ENCODE results near the gene TMEM74B. TPM values are rescaled to one million over a fixed set of nuclear protein-coding genes. Genes with fewer than 3 reads are reported as not detected.

TMEM74B gene
- total RNA-seq, 2 donors from 2014 or later, result 1.4 to 2.0 TPM

DNA sequence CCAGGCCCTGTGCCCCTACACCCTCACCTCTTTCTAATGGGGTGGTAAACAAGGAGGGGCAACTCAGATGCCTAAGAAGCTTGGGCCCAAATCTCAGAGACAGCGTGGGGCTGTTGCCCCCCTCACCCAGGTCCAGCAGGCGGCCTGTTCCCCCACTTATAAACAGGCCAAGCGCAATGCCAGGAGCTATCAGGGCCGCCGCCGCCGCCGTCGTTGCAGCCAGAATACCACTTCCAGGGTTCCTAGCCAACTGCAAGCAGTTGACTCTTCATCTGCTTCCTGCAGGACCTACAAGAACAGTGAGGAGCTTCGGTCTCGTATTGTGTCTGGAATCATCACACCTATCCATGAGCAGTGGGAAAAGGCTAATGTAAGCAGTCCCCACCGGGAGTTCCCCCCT is 49.9 kb downstream of the TMEM74B start:
- no peak overlapping the region for H3K4me3 ChIP-seq
- no peaks in the 10 kb centered on the region for H3K4me1 ChIP-seq
- DNase-seq, result no peak
- intact Hi-C loops (cut with DNase I), result no loop called here
- TF ChIP-seq, protein P1, sequence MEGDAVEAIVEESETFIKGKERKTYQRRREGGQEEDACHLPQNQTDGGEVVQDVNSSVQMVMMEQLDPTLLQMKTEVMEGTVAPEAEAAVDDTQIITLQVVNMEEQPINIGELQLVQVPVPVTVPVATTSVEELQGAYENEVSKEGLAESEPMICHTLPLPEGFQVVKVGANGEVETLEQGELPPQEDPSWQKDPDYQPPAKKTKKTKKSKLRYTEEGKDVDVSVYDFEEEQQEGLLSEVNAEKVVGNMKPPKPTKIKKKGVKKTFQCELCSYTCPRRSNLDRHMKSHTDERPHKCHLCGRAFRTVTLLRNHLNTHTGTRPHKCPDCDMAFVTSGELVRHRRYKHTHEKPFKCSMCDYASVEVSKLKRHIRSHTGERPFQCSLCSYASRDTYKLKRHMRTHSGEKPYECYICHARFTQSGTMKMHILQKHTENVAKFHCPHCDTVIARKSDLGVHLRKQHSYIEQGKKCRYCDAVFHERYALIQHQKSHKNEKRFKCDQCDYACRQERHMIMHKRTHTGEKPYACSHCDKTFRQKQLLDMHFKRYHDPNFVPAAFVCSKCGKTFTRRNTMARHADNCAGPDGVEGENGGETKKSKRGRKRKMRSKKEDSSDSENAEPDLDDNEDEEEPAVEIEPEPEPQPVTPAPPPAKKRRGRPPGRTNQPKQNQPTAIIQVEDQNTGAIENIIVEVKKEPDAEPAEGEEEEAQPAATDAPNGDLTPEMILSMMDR (IDR thresholded peaks at IDR 0.05), result no peak
- no peak overlapping the region for H3K27ac ChIP-seq
- no peak overlapping the region for H3K9ac ChIP-seq (ENCODE audit: low read depth in 2 of 2, low read length in 2 of 2)
- H3K27me3 ChIP-seq, result no peaks in the 10 kb centered on the region
- H3K9me3 ChIP-seq, result no peaks in the 10 kb centered on the region
- peaks cover 13% of the 10 kb centered on the region for H3K36me3 ChIP-seq

- Histone ChIP-seq H3K4me3 (no peak overlapping the region), H3K9ac (ENCODE audit: low read depth in 2 of 2, low read length in 2 of 2) (no peak overlapping the region), H3K27ac (no peak overlapping the region), H3K27me3 (no peaks in the 10 kb centered on the region), H3K36me3 (peaks cover 13% of the 10 kb centered on the region), H3K4me1 (no peaks in the 10 kb centered on the region), H3K9me3 (no peaks in the 10 kb centered on the region)
- DNase-seq, result no peak
- intact Hi-C loops (cut with DNase I), result no loop called here
- TF ChIP-seq, protein P1 (IDR thresholded peaks at IDR 0.05), result no peak
These were observed 50.4 kb downstream of the TMEM74B start for GRCh38 chr20:1134355-1134754.

GRCh38 chr20:1131354-1131753 is 53.4 kb downstream of the TMEM74B start:
- Histone ChIP-seq H3K36me3 (peaks cover 22% of the 10 kb centered on the region), H3K27ac (no peak overlapping the region), H3K27me3 (no peaks in the 10 kb centered on the region), H3K4me1 (no peaks in the 10 kb centered on the region), H3K9me3 (no peaks in the 10 kb centered on the region), H3K4me3 (no peak overlapping the region), H3K9ac (ENCODE audit: low read depth in 2 of 2, low read length in 2 of 2) (no peak overlapping the region)
- TF ChIP-seq, protein P1 (IDR thresholded peaks at IDR 0.05), result no peak
- intact Hi-C loops (cut with DNase I), result no loop called here
- no peak for DNase-seq

DNA sequence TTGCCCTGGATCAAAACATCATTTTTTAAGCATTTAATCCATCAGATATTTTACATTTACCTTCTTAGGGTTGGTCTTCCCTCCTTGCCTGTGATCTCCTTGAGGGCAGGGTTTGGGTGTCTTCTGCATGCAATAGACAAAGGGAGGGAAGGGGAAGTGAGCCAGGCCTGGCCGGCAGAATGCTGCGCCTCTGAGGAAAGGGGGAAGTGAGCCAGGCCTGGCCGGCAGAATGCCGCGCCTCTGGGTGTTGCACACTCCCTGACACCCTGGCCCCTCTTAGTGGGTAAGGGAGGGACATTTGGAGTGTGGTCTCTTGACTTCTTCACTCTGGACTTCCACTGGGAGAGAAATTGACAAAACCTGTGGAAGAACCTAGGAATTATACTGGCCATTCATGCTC is 53.9 kb downstream of the TMEM74B start:
- Histone ChIP-seq H3K4me1 (no peaks in the 10 kb centered on the region), H3K36me3 (peaks cover 24% of the 10 kb centered on the region), H3K9ac (ENCODE audit: low read depth in 2 of 2, low read length in 2 of 2) (no peak overlapping the region), H3K9me3 (no peaks in the 10 kb centered on the region), H3K27me3 (no peaks in the 10 kb centered on the region), H3K27ac (no peak overlapping the region), H3K4me3 (no peak overlapping the region)
- TF ChIP-seq, protein P1 (IDR thresholded peaks at IDR 0.05), result no peak
- intact Hi-C loops (cut with DNase I), result no loop called here
- no peak for DNase-seq

Other genes starting within 250 kb of the TMEM74B start
- under 1 TPM; 0.08 to 0.12 TPM for gene RSPO4, start 182.7 kb downstream of the TMEM74B start, total RNA-seq
- 100 to 1,000 TPM; 138 to 163 TPM for gene PSMF1, start 66.4 kb downstream of the TMEM74B start, total RNA-seq
- under 1 TPM in 1 of 2 donors, not detected in 1; 0.19 TPM for gene C20orf202, start 18.5 kb upstream of the TMEM74B start, total RNA-seq
- not detected for gene RAD21L1, start 41.1 kb upstream of the TMEM74B start, total RNA-seq
- gene SNPH, start 81.3 kb upstream of the TMEM74B start, total RNA-seq, result 1 to 10 TPM; 1.9 to 2.4 TPM
- 100 to 1,000 TPM; 202 to 345 TPM for gene SDCBP2, start 144.2 kb upstream of the TMEM74B start, total RNA-seq
- gene FKBP1A, start 208.1 kb upstream of the TMEM74B start, total RNA-seq, result 100 to 1,000 TPM; 307 to 310 TPM